UCSD-AML1 (cell line): Measurements from ENCODE around the gene CHD9NB.
A peak's percentile ranks its signal among the peaks of the same experiment; 100 is the strongest.
"Not testable (repeated sequence)": the region's sequence is repeated elsewhere in the genome, so short reads cannot be mapped to it uniquely, and the experiment has no call there.

Experiments
- DNase-seq: peaks from one replicate; lab custom pipeline; 2025; ENCODE audit not compliant: unreplicated experiment; lab: John Stamatoyannopoulos, UW

The CHD9NB gene

DNA sequence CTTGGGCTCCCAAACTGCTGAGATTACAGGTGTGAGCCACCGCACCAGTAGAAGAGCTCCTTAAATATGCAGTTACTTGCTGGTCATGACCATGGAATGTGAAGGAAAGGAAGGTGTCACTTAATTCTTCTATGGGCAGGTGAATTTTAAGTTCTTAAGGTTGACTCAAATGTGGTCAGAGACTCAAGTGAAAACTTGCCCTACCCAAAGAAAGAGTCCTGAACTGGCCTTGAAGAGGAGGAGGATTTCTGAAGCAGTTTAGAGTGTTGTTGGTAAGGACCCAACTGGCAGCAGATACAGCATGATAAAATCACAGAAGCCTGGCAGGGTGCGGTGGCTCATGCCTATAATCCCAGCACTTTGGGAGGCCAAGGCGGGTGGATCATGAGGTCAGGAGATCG lies 31.4 kb upstream of the CHD9NB start:
- DNase-seq, result no peak

GRCh38 chr16:53083119-53083518 lies 30.4 kb upstream of the CHD9NB start:
- DNase-seq, result no peak

DNA sequence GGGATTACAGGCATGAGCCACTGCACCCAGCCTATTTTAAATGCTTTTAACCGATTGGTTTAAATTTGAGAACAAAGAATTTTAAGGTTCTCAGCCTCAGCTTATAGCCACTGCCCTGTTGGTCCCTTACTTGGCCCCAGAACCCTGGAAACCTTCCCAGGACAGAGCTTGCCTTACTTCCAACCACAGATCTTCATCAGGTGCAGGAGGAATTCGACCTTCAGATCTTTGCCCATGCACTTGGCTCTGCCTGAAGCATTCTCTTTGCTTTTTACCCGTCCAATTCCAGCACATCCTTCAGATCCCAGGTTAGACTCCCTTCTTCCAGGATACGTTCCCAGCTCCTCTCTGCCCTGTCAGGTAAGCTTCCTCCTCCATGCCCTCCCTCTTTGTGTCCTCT lies 29.8 kb upstream of the CHD9NB start:
- DNase-seq, result no peak

DNA sequence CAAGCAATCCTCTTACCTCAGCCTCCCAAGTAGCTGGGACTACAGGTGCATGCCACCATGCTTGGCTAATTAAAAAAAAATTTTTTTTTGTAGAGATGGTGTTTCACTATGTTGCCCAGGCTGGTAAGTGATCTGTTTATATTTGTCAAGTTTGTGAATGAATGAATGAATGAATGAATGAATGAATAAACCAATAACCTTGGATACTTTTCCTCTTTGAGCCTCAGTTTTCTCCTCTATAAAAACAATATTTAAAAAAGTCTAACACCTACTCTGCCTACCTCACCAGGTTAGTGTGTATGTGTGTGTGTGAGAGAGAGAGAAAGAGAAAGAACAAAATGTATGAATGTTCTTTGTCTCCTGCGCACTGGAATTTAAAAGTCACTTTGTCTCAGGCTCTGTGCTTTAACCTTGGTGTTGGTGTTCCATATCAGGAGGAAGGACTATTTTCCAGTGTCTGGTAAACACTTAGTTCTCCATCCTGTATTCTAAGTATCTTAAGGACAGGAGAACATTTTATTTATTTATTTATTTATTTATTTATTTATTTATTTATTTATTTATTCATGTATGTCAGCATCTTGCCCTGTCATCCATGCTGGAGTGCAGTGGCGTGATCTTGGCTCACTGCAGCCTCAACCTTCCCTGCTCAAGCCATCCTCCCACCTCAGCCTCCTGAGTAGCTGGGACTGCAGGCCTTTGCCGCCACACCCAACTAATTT lies 29.1 kb upstream of the CHD9NB start:
- no peak for DNase-seq

- DNase-seq, result no peak
Observed at GRCh38 chr16:53081032-53081424, 28.3 kb upstream of the CHD9NB start.

DNA sequence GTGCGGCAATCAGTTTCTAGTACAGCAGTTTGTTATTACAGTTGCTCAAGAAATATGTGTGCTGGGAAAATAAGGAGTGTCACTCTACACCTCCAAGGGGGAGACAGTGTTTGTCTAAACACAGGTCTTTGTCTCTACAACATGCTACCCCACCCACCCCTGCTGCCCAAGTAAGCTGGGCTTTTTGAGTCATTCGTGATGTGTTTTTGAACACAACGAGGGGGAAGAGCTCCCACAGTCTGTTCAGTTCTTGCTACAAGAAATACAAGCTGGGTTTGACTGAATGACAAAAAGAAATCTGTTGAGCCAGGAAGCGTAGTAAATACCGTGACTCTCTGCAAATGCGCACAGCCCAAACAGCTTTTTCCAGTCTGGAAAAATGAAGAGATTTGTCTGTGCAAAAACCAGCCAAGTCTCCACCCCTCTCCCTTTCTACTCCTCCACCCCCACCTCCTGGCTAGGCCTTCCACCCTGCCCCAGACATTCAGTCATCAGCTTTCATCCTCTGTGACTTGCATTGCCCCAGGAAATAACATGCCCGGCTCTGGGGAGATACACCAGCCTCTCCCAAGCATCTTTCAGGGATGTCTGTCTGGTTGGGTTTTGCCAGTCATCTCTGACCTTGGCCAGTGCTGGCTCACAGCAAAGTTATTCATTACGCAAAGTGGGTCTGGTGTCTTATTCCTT lies 27.8 kb upstream of the CHD9NB start:
- no peak for DNase-seq

- DNase-seq, result no peak
Observed at GRCh38 chr16:53078765-53079485, 26.2 kb upstream of the CHD9NB start.

DNA sequence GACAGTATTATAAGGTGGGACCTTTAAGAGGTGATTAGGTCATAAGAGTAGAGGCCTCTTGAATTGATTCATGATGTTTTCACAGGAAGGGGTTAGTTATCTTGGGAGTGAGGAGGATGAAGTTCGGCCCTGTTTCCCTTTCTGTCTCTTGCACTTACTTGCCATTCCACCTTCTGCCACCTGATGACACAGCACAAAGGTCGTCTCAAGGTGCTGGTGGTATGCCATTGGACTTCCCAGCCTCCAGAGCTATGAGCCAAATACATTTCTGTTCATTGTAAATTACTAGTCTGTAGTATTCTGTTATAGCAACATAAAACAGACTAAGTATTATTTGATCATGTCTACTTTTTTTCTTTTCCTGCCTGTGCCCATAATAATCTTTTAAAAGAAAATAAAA lies 25.6 kb upstream of the CHD9NB start:
- DNase-seq, result no peak

GRCh38 chr16:53075461-53075860 lies 22.8 kb upstream of the CHD9NB start:
- not testable (repeated sequence) for DNase-seq

GRCh38 chr16:53074296-53074695 lies 21.6 kb upstream of the CHD9NB start:
- DNase-seq, result not testable (repeated sequence)

DNA sequence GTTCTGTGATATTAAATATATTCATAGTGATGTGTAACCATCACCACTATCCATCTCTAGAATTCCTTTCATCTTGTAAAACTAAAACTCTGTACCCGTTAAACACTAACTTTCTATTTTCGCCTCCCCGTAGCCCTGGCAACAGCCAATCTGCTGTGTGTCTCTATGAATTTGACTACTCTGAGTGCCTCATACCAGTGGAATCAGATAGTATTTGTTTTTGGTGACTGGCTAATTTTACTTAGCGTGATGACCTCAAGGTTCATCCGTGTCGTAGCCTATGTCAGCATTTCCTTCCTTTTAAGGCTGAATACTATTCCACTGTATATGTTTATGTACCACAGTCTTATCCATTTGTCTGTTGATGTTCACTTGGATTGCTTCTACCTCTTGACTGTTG lies 20.3 kb upstream of the CHD9NB start:
- DNase-seq, result no peak

GRCh38 chr16:53071748-53072301 lies 19.1 kb upstream of the CHD9NB start:
- peak; percentile 49 for DNase-seq

GRCh38 chr16:53069772-53070171 lies 17.1 kb upstream of the CHD9NB start:
- no peak for DNase-seq

- no peak for DNase-seq
Observed at GRCh38 chr16:53068423-53068833, 15.7 kb upstream of the CHD9NB start.

DNA sequence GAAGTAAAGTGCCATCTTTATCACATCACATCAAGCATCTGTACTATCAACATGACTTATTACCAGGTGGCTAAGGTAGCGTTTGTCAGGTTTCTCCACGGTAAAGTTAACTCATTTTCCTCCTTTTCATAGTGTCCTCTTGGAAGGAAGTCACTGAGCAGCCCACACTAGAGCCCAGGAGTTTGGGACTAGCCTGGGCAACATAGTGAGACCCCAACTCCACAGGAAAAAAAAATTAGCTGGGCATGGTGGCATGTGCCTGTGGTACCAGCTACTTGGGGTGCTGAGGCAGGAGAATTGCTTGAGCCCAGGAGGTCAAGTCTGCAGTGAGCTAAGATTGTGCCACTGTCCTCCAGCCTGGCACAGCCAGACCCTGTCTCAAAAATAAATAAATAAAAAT lies 15.0 kb upstream of the CHD9NB start:
- DNase-seq, result no peak

DNA sequence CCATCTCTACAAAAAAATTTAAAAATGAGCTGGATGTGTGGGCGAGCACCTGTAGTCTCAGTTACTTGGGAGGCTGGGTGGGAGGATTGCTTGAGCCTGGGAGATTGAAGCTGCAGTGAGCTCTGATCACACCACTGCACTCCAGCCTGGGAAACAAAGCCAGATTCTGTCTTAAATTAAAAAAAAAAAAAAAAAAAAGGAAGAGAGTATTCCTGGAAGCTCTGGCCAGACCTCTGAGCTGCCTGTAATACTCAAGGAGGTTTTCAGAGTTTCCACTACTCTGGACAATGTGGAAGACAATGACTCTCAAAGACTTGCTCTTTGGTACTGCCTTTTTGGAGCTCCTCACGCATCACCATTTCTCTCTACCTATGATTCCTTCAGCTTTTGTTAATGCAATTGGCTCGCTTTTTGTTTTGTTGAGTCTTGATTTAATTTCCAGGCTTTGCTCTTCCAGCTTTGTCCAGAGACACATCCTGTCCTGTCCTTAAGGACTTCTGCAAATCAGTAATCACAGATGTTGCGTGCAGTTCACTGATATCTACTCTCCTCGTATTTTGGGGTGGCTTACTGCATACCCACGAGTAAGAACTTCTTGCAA lies 12.9 kb upstream of the CHD9NB start:
- DNase-seq, result no peak

- DNase-seq, result no peak
Observed at GRCh38 chr16:53064081-53064578, 11.4 kb upstream of the CHD9NB start.

DNA sequence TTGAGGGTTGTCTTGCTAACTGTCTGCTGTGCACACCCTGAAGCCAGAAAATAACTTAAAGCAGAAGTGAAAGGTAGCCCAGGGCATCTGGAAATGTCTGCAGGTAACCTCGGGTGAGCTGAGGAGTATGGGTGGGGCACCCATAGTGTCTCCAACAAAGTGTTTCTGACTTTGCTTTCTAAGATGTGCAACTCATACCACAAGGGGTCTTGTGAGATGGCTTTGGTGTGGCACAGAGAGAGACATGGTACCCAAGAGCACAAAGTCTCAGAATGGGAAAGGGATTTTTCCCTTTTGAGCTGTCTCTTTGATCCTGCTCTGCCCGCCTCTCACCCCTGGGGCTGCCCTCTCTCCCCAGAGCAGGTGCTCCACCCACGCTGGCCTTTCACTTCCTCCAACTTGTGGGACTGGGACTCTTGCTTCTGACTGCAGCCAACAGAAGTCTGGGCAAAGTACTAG lies 9.0 kb upstream of the CHD9NB start:
- DNase-seq, result peak; percentile 22

DNA sequence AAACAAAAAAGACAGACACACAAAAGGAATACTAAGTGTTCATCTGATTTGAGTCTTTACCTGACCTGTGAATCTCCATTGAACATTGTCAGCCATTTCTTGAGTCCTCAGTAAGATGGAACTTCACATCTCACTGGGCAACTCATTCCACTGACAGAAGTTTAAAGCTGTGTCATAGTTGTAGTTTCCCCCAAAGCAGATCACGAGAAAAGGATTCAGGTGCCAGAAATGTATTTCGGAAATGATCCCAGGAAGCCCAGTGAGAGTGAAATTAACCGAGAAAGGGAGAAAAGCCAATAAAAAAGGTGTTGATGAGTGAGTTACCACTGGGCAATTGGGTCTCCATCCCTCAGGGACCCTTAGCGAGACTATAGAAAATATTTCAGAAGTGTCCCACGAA lies 8.6 kb upstream of the CHD9NB start:
- DNase-seq, result no peak

DNA sequence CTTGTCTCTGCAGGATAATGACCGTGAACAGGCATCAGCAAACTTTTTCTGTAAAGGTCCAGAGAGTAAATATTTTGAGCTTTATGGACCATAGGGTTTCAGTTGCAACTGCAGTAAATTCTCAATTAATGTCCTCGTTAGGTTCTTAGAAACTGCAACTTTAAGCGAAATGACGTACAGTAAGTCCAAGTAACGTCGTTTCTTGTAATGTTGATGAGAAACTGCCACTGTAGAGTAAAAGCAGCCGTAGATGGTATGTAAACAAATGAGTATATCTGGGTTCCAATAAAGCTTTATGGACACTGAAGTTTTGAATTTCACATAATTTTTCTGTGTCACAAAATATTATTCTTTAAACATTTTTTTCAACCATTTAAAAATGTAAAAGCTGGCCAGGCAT lies 7.0 kb upstream of the CHD9NB start:
- no peak for DNase-seq

DNA sequence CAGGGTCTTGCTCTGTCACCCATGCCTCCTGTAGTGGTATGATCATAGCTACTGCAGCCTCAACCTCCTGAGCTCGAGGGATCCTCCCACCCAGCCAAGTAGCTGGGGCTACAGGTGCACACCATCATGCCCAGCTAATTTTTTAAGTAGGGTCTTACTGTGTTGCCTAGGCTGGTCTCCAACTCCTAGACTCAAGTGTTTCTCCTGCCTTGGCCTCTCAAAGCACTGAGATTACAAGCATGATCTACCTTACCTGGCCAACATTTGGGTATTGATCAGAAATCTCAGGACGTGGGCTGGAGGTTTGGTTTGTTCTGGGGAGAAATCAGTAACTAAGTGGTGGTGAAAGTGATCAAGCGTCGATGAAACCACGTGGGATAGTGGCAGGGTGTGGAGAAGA lies 6.2 kb upstream of the CHD9NB start:
- DNase-seq, result no peak
